Keratinocyte (primary cell): Measurements from ENCODE around the gene ARHGEF37.

Experiments used
- CTCF ChIP-seq, 3 experiments: IDR thresholded peaks in 1 of 3; conservative IDR thresholded peaks in 1 of 3; optimal IDR thresholded peaks in 1 of 3; 2 replicates in 2 of 3; 3 replicates in 1 of 3; pipeline versions ENCODE3 to v1.5.1; 2011; ENCODE audit warnings: low read length in 3 of 3, mild to moderate bottlenecking in 3 of 3, moderate library complexity in 2 of 3, control low read depth in 1 of 3, inconsistent platforms in 1 of 3; ENCODE audit not compliant: insufficient read depth in 2 of 3; ENCODE audit errors: extremely low read depth in 1 of 3
- EZH2 ChIP-seq: IDR thresholded peaks from one replicate; pipeline ENCODE4 v1.6.1; 2012; ENCODE audit warnings: inconsistent platforms, mild to moderate bottlenecking, low read length, moderate library complexity

- no peak for TF ChIP-seq CTCF (optimal IDR thresholded peaks at IDR 0.05 in 1 of 3, IDR thresholded peaks at IDR 0.05 in 1 of 3, conservative IDR thresholded peaks at IDR 0.05 in 1 of 3; ENCODE audit: extremely low read depth in 1 of 3, insufficient read depth in 2 of 3, low read length in 3 of 3)
- no peak for TF ChIP-seq EZH2
These were observed 46.9 kb downstream of the ARHGEF37 start for GRCh38 chr5:149628221-149628620.
